ENCODE data around the gene PLAU. TPM values are rescaled to one million over a fixed set of nuclear protein-coding genes. Genes with fewer than 3 reads are reported as not detected.
A peak's percentile ranks its signal among the peaks of the same experiment; 100 is the strongest.

The PLAU gene
- total and polyA plus RNA-seq, 9 of the 15 experiments (the other 6 are each of a cell fraction or from before 2014, with no cell fraction given), result 2.1 to 16.9 (median 3.3) TPM

DNA sequence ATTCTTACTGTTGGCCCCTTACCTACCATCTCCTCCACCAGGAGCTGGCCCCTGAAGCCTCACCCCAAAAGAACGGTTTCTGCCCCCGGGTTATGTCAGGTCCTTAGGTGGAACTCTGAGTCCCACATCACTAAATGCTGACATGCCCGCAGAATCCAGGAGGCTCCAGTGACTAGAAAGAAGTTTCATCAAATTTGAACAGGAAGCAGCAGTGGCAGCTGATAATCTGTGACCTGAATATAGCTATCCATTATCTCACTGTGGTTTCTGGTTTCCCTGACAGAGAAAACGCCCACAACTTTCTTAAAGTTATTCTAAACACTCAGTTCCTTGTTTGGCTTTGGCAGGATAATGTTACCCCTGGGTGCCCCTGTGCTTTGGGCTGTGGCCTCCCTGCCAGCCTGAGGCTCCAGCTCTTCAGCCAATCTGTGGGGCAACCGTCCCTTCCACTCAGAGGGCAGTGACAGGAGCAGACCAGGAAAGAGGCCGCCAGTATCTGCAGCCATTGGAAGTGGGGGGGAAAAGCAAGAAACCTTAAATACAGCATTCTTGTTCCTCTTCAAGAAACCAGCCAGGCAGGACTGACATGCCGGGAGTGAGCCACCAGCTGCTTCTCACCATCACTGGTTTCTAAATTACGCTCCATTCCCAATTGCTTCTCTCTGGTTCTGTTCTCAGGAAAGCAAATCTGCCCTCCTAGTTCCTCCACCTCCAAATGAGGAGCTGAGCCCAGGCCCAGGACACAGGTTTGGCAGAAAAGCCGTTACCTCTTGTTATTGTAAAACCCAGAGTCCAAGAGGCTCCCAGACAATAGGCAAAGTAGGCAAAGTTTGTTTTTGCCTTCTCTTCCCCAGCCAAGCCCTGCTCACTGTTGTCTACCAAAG is 45.8 kb downstream of the PLAU start (continued):
- TF ChIP-seq, protein P1, sequence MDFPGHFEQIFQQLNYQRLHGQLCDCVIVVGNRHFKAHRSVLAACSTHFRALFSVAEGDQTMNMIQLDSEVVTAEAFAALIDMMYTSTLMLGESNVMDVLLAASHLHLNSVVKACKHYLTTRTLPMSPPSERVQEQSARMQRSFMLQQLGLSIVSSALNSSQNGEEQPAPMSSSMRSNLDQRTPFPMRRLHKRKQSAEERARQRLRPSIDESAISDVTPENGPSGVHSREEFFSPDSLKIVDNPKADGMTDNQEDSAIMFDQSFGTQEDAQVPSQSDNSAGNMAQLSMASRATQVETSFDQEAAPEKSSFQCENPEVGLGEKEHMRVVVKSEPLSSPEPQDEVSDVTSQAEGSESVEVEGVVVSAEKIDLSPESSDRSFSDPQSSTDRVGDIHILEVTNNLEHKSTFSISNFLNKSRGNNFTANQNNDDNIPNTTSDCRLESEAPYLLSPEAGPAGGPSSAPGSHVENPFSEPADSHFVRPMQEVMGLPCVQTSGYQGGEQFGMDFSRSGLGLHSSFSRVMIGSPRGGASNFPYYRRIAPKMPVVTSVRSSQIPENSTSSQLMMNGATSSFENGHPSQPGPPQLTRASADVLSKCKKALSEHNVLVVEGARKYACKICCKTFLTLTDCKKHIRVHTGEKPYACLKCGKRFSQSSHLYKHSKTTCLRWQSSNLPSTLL (IDR thresholded peaks at IDR 0.05), result no peak
- TF ChIP-seq BHLHE40 (IDR thresholded peaks at IDR 0.05; ENCODE audit: low read length) (peak; percentile 41; the same call in 1 of the 2 replicates), ZNF24 (IDR thresholded peaks at IDR 0.05) (no peak), RBM17 (IDR thresholded peaks at IDR 0.05; ENCODE audit: borderline replicate concordance, low read depth, low read length) (no peak), SNIP1 (IDR thresholded peaks at IDR 0.05; ENCODE audit: low read depth) (no peak), CREB1 (IDR thresholded peaks at IDR 0.05) (peak; percentile 68), CREB1 (CRISPR knock-in tag; IDR thresholded peaks at IDR 0.05) (peak; percentile 12; the same call in 1 of the 2 replicates), KAT2B (IDR thresholded peaks at IDR 0.05; ENCODE audit: low read depth, low read length) (no peak), NR3C1 (CRISPR knock-in tag; IDR thresholded peaks at IDR 0.05) (no peak), ZNF445 (CRISPR knock-in tag; IDR thresholded peaks at IDR 0.05; ENCODE audit: low read depth) (no peak), NFE2 (IDR thresholded peaks at IDR 0.05; ENCODE audit: low read depth) (peak; percentile 76), FIP1L1 (IDR thresholded peaks at IDR 0.05; ENCODE audit: low read depth, low read length, poor library complexity, severe bottlenecking) (no peak), ZNF263 (CRISPR knock-in tag; IDR thresholded peaks at IDR 0.05; ENCODE audit: borderline replicate concordance) (no peak), PRMT5 (CRISPR knock-in tag; IDR thresholded peaks at IDR 0.05) (no peak), MXI1 (IDR thresholded peaks at IDR 0.05; ENCODE audit: low read depth, low read length) (no peak), TEAD2 (tag; IDR thresholded peaks at IDR 0.05) (no peak), ZNF140 (CRISPR knock-in tag; IDR thresholded peaks at IDR 0.05) (no peak)
- TF ChIP-seq, protein P2, sequence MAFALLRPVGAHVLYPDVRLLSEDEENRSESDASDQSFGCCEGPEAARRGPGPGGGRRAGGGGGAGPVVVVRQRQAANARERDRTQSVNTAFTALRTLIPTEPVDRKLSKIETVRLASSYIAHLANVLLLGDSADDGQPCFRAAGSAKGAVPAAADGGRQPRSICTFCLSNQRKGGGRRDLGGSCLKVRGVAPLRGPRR (CRISPR knock-in tag; IDR thresholded peaks at IDR 0.05), result no peak
- TF ChIP-seq, protein P3, sequence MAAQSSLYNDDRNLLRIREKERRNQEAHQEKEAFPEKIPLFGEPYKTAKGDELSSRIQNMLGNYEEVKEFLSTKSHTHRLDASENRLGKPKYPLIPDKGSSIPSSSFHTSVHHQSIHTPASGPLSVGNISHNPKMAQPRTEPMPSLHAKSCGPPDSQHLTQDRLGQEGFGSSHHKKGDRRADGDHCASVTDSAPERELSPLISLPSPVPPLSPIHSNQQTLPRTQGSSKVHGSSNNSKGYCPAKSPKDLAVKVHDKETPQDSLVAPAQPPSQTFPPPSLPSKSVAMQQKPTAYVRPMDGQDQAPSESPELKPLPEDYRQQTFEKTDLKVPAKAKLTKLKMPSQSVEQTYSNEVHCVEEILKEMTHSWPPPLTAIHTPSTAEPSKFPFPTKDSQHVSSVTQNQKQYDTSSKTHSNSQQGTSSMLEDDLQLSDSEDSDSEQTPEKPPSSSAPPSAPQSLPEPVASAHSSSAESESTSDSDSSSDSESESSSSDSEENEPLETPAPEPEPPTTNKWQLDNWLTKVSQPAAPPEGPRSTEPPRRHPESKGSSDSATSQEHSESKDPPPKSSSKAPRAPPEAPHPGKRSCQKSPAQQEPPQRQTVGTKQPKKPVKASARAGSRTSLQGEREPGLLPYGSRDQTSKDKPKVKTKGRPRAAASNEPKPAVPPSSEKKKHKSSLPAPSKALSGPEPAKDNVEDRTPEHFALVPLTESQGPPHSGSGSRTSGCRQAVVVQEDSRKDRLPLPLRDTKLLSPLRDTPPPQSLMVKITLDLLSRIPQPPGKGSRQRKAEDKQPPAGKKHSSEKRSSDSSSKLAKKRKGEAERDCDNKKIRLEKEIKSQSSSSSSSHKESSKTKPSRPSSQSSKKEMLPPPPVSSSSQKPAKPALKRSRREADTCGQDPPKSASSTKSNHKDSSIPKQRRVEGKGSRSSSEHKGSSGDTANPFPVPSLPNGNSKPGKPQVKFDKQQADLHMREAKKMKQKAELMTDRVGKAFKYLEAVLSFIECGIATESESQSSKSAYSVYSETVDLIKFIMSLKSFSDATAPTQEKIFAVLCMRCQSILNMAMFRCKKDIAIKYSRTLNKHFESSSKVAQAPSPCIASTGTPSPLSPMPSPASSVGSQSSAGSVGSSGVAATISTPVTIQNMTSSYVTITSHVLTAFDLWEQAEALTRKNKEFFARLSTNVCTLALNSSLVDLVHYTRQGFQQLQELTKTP (IDR thresholded peaks at IDR 0.05; ENCODE audit: low read depth in 1 of 2, partially characterized antibody in 2 of 2), result peak in 1 of 2 experiments; percentile 62
- TF ChIP-seq, protein P4, sequence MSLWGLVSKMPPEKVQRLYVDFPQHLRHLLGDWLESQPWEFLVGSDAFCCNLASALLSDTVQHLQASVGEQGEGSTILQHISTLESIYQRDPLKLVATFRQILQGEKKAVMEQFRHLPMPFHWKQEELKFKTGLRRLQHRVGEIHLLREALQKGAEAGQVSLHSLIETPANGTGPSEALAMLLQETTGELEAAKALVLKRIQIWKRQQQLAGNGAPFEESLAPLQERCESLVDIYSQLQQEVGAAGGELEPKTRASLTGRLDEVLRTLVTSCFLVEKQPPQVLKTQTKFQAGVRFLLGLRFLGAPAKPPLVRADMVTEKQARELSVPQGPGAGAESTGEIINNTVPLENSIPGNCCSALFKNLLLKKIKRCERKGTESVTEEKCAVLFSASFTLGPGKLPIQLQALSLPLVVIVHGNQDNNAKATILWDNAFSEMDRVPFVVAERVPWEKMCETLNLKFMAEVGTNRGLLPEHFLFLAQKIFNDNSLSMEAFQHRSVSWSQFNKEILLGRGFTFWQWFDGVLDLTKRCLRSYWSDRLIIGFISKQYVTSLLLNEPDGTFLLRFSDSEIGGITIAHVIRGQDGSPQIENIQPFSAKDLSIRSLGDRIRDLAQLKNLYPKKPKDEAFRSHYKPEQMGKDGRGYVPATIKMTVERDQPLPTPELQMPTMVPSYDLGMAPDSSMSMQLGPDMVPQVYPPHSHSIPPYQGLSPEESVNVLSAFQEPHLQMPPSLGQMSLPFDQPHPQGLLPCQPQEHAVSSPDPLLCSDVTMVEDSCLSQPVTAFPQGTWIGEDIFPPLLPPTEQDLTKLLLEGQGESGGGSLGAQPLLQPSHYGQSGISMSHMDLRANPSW (CRISPR knock-in tag; IDR thresholded peaks at IDR 0.05), result no peak

Measured in K562 (cell line).